ENCODE data around the gene CPZ.
"Not testable (repeated sequence)": the region's sequence is repeated elsewhere in the genome, so short reads cannot be mapped to it uniquely, and the experiment has no call there.

DNA sequence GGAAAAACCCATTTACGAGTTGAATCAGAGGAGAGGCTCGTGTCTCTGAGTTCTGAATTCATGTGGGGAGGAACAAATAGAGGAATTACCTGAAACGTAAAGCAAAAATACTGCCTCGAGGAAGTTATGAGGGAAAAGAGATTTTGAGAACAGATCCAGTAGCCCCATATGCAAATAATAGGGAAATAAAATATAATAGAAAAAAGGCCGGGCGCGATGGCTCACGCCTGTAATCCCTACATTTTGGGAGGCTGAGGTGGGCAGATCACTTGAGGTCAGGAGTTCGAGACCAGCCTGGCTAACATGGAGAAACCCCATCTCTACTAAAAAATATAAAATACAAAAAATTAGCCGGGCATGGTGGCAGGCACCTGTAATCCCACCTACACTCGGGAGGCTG is 42.2 kb downstream of the CPZ start:
- TF ChIP-seq, protein P1, sequence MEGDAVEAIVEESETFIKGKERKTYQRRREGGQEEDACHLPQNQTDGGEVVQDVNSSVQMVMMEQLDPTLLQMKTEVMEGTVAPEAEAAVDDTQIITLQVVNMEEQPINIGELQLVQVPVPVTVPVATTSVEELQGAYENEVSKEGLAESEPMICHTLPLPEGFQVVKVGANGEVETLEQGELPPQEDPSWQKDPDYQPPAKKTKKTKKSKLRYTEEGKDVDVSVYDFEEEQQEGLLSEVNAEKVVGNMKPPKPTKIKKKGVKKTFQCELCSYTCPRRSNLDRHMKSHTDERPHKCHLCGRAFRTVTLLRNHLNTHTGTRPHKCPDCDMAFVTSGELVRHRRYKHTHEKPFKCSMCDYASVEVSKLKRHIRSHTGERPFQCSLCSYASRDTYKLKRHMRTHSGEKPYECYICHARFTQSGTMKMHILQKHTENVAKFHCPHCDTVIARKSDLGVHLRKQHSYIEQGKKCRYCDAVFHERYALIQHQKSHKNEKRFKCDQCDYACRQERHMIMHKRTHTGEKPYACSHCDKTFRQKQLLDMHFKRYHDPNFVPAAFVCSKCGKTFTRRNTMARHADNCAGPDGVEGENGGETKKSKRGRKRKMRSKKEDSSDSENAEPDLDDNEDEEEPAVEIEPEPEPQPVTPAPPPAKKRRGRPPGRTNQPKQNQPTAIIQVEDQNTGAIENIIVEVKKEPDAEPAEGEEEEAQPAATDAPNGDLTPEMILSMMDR (conservative IDR thresholded peaks at IDR 0.05): not testable (repeated sequence)
- TF ChIP-seq EZH2 (IDR thresholded peaks at IDR 0.05; ENCODE audit: low read depth): not testable (repeated sequence)
